Activated CD8-positive, alpha-beta memory T cell treated with anti-CD3 and anti-CD28 coated beads, Interleukin-2, amount 50 U/mL, for 4 hours (primary cell): Measurements from ENCODE around the gene MEGF6.

Experiments
- DNase-seq: peaks from one replicate; pipeline ENCODE4 v3.0.0-alpha.2; 2020

MEGF6 gene

GRCh38 chr1:3608154-3608553, 3.2 kb downstream of the MEGF6 start:
- DNase-seq = no peak

- no peak for DNase-seq
These were observed 3.6 kb downstream of the MEGF6 start for GRCh38 chr1:3607703-3608065.

GRCh38 chr1:3606779-3607702, 4.3 kb downstream of the MEGF6 start:
- no peak for DNase-seq

- DNase-seq = no peak
These were observed 6.1 kb downstream of the MEGF6 start for GRCh38 chr1:3604997-3605823.

- DNase-seq = no peak
These were observed 6.8 kb downstream of the MEGF6 start for GRCh38 chr1:3604468-3604974.

- no peak for DNase-seq
These were observed 7.5 kb downstream of the MEGF6 start for GRCh38 chr1:3603571-3604467.

GRCh38 chr1:3603156-3603555, 8.2 kb downstream of the MEGF6 start:
- DNase-seq = no peak

- no peak for DNase-seq
These were observed 8.9 kb downstream of the MEGF6 start for GRCh38 chr1:3602375-3602774.

- DNase-seq = no peak
These were observed 9.6 kb downstream of the MEGF6 start for GRCh38 chr1:3601743-3602142.

- DNase-seq = no peak
These were observed 11.0 kb downstream of the MEGF6 start for GRCh38 chr1:3600354-3600753.

- DNase-seq = no peak
These were observed 11.5 kb downstream of the MEGF6 start for GRCh38 chr1:3599816-3600215.

- no peak for DNase-seq
These were observed 12.0 kb downstream of the MEGF6 start for GRCh38 chr1:3599286-3599811.

- DNase-seq = no peak
These were observed 12.6 kb downstream of the MEGF6 start for GRCh38 chr1:3598522-3599285.

- no peak for DNase-seq
These were observed 13.2 kb downstream of the MEGF6 start for GRCh38 chr1:3598051-3598491.

GRCh38 chr1:3597599-3597964, 13.7 kb downstream of the MEGF6 start:
- DNase-seq = no peak

- no peak for DNase-seq
These were observed 14.4 kb downstream of the MEGF6 start for GRCh38 chr1:3596663-3597598.

- DNase-seq = no peak
These were observed 15.4 kb downstream of the MEGF6 start for GRCh38 chr1:3595949-3596348.

- no peak for DNase-seq
These were observed 16.5 kb downstream of the MEGF6 start for GRCh38 chr1:3594706-3595377.

- no peak for DNase-seq
These were observed 17.6 kb downstream of the MEGF6 start for GRCh38 chr1:3593745-3594144.

GRCh38 chr1:3593334-3593733, 18.0 kb downstream of the MEGF6 start:
- DNase-seq = no peak
